ENCODE data around the gene CD38.

The CD38 gene

GRCh38 chr4:15765391-15765790 is 12.7 kb upstream of the CD38 start:
- DNase-seq: no peak

- no peak for DNase-seq
Measured at GRCh38 chr4:15765910-15766697, 12.0 kb upstream of the CD38 start.

- DNase-seq: no peak
Measured at GRCh38 chr4:15766821-15767220, 11.3 kb upstream of the CD38 start.

DNA sequence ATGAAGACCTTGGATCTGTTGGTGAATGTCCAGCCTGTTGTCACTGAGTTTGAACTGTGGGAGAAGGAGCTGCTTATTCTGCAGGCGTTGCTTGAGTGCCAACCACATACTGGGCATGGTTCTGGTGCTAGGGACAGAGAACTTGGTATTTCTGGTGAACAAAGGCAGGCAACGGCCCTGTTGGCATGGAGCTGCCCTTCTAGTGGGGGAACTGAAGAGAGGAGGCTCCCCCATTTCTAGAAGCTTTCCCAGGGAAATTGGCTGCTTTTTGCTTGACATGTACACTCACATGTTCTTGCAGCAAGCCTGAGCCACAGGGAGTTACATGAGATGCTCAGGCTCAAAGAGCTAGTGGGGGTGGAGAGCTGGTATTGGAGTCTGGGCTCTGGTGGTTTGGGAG is 8.9 kb upstream of the CD38 start:
- no peak for DNase-seq

DNA sequence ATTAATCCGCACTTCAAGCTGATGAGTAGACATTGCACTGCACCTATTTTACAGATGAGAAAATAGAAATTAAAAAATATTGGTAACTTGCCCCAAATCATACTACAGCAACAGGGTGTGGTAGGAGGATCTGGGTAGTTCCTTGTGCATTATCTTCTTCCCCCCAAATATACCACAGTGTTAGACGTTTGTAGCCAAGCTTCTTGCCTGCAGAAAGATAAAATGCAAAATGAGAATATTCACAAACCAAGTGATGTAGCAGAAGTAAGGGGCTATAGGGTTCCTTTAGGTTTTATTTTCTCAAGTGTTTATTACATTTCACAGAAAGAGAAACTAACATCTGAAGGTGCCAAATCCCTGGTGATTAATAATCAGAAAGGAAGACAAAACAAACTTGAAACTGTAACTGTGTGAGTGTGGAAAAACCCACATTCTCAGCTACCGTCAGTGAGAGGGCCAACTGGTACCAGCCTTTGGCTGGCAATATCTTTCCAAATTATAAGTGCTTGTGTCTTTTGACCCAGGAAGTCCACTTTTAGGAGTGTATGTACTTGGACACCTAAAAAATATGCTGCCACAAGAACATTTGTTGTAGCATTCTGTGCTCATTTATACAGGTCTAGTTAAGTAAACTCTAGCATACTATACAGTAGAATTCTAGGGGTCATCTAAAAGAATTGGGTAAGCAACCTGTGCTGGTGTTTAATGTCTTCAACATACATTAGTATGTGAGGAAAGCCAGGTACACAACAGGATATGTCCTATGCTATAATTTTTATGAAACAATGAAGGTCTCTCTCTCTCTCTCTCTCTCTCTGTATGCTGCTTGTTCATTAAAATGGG is 6.7 kb upstream of the CD38 start:
- no peak for DNase-seq

DNA sequence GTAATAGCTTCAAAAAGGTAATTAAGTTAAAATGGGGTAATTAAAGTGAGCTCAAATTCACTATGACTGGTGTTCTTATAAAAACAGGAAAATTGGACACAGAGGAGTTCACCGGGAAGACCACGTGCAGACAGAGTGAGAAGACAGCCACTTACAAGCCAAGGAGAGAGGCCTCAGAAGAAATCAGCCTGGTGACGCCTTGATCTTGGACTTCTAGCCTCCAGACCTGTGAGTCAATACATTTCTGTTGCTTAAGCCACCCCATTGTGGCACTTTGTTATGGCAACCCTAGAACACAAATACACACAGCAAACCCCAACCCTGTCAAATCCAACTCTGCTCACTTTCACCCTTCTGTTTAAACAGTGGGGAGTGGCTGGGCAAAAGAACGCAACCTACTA is 4.1 kb upstream of the CD38 start:
- no peak for DNase-seq

DNA sequence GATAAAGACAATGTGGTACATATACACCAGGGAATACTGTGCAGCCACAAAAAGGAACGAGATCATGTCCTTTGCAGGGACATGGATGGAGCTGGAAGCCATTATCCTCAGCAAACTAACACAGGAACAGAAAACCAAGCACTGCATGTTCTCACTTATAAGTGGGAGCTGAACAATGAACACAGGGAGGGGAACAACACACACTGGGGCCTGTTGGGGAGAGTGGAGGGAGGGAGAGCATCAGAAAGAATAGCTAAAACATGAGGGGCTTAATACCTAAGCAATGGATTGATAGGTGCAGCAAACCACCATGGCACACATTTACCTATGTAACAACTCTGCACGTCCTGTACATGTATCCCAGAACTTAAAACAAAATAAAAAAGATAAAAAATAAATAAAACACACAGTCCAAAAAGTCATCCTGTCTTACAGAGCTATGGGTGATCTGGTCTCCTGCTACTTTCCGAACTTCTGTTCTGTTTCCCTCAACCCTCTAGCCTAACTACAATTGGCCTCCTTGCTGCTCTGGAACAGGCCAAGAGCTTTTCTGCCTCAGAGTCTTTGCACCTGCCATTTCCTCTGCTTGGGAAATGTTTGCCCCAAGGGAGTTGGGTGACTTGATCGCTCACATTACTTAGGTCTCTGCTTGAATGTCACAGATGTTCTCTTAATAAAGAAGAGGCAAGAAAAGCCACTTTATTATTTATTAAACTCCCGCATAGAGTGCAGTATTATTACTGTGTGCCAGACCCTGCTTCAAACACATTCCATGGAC is 1.1 kb upstream of the CD38 start:
- DNase-seq: no peak

DNA sequence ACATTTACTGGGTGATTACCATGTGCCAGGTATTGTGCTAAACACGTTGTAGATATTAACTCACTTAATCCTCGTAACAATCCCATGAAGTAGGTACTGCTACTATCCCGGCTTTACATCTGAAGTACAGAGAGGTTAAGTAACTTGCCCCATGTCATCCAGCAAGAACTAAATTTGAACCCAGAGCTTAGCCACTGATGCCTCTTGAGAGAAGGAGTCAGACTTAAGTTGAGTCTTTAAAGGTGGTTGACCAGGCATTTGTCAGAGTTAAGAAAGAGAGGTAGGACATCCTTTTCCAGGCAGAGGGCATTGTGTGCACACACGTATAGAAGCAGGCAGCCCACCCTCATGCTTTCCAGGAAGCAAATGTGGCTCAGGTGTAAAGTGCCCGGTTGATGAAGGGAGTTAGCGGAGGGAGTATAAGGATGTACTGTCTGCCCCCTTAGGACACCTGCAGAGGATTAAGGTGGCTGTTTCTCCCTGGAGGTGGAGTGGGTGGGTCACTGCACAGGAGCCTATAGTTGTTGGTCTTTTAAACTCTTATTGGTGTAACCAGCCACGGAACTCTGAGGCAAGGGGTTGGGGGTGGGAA is 335 bp upstream of the CD38 start:
- no peak for DNase-seq

DNA sequence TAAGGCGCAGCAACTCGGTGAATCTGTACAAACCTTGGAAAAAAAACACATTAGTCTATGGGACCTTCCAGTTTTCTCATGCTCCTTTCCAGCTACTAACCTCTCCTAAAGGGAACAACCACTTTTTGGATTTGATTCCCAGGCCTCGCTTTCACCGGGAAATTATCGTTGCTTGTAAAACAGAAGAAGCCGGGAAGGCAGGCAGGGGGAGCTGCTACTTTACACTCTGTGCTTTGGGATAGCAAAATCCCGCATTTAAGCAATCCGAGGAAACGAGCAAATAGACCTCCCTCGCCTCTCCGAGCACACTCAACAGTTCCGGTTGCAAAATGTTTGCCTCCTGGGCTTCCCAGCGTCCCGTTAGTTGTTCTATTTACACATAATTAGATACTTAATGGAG is 1.2 kb downstream of the CD38 start:
- no peak for DNase-seq

GRCh38 chr4:15779809-15780208 is 1.7 kb downstream of the CD38 start:
- no peak for DNase-seq

- DNase-seq: no peak
Measured at GRCh38 chr4:15781427-15782095, 3.4 kb downstream of the CD38 start.

DNA sequence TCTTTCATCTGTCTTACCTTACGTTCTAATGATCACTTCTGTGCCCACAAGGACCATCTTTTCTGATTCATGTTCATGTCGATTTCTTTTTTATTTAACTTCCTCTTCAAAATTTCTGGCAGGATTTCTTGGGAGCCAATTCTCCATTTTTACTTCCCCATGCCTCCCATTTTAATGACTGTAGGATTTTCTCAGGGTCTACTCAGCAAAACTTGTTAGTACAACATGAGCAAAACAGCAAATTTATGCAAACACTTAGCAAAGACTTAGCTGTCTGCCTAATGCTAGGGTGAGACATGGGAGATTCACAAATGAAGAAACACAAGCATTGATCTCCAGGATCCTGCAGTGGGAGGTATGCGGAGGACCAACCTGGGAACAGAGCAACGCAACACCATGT is 5.5 kb downstream of the CD38 start:
- DNase-seq: no peak

GRCh38 chr4:15784959-15785634 is 7.0 kb downstream of the CD38 start:
- no peak for DNase-seq

DNA sequence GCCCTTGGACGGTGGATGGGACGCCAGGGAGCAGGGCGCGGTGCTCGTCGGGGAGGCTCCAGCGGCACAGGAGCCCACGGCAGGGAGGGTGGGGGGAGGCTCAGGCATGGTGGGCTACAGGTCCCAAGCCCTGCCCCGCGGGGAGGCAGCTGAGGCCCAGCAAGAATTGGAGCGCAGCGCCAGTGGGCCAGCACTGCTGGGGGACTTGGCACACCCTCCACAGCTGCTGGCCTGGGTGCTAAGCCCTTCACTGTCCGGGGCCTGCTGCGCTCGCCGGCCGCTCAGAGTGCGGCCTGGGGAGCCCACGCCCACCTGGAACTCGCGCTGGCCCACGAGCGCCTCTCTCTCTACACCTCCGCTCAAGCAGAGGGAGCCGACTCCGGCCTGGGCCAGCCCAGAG is 8.6 kb downstream of the CD38 start:
- no peak for DNase-seq

- no peak for DNase-seq
Measured at GRCh38 chr4:15792974-15793373, 14.8 kb downstream of the CD38 start.

- DNase-seq: no peak
Measured at GRCh38 chr4:15793506-15794363, 15.6 kb downstream of the CD38 start.

- no peak for DNase-seq
Measured at GRCh38 chr4:15794426-15794825, 16.3 kb downstream of the CD38 start.

DNA sequence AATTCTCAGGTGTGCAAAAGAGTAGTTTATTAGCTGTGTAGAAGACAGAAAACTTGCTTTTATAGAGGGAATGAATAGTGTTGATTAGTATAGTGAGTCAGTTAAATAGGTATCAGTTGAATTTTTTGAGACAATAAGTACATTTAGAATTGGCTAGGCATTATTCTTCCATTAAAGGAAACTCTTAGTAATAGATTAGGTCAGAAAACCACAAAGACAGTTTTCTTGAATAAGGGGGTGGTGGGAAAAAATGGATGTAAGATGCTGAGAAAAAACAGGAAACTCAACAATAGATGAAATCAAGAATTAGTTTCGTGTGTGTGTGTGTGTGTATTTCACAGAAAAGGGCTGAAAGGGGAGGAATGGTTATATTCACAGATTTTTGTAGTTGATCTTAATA is 16.8 kb downstream of the CD38 start:
- no peak for DNase-seq

GRCh38 chr4:15797320-15797719 is 19.2 kb downstream of the CD38 start:
- no peak for DNase-seq

- no peak for DNase-seq
Measured at GRCh38 chr4:15799141-15799540, 21.0 kb downstream of the CD38 start.

- no peak for DNase-seq
Measured at GRCh38 chr4:15799701-15800100, 21.6 kb downstream of the CD38 start.

Measured in activated CD4-positive, alpha-beta T cell treated with anti-CD3 and anti-CD28 coated beads for 4 hours (primary cell).